Measurements from ENCODE around the gene SPTLC3.

The SPTLC3 gene

GRCh38 chr20:13008761-13009681, at the start of gene SPTLC3:
TSS of gene SPTLC3 (plus strand) at chr20:13008972. CDS start at chr20:13009268, 296 bp downstream.
- FAIRE-seq (no peak), DNase-seq (ENCODE audit: insufficient read length, low spot score) (no peak)
- TF ChIP-seq, protein P1, sequence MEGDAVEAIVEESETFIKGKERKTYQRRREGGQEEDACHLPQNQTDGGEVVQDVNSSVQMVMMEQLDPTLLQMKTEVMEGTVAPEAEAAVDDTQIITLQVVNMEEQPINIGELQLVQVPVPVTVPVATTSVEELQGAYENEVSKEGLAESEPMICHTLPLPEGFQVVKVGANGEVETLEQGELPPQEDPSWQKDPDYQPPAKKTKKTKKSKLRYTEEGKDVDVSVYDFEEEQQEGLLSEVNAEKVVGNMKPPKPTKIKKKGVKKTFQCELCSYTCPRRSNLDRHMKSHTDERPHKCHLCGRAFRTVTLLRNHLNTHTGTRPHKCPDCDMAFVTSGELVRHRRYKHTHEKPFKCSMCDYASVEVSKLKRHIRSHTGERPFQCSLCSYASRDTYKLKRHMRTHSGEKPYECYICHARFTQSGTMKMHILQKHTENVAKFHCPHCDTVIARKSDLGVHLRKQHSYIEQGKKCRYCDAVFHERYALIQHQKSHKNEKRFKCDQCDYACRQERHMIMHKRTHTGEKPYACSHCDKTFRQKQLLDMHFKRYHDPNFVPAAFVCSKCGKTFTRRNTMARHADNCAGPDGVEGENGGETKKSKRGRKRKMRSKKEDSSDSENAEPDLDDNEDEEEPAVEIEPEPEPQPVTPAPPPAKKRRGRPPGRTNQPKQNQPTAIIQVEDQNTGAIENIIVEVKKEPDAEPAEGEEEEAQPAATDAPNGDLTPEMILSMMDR (IDR thresholded peaks at IDR 0.05; ENCODE audit: insufficient read depth, missing control alignments) = no peak

- FAIRE-seq (no peak), DNase-seq (ENCODE audit: insufficient read length, low spot score) (no peak)
- TF ChIP-seq, protein P1 (IDR thresholded peaks at IDR 0.05; ENCODE audit: insufficient read depth, missing control alignments) = no peak
Measured at GRCh38 chr20:12961725-12962124, 47.0 kb upstream of the SPTLC3 start.

- FAIRE-seq = no peak
- TF ChIP-seq, protein P1 (IDR thresholded peaks at IDR 0.05; ENCODE audit: insufficient read depth, missing control alignments) = no peak
- no peak for DNase-seq (ENCODE audit: insufficient read length, low spot score)
Measured at GRCh38 chr20:12962895-12963294, 45.9 kb upstream of the SPTLC3 start.

- FAIRE-seq (no peak), DNase-seq (ENCODE audit: insufficient read length, low spot score) (no peak)
- TF ChIP-seq, protein P1 (IDR thresholded peaks at IDR 0.05; ENCODE audit: insufficient read depth, missing control alignments) = no peak
Measured at GRCh38 chr20:12963416-12963815, 45.4 kb upstream of the SPTLC3 start.

DNA sequence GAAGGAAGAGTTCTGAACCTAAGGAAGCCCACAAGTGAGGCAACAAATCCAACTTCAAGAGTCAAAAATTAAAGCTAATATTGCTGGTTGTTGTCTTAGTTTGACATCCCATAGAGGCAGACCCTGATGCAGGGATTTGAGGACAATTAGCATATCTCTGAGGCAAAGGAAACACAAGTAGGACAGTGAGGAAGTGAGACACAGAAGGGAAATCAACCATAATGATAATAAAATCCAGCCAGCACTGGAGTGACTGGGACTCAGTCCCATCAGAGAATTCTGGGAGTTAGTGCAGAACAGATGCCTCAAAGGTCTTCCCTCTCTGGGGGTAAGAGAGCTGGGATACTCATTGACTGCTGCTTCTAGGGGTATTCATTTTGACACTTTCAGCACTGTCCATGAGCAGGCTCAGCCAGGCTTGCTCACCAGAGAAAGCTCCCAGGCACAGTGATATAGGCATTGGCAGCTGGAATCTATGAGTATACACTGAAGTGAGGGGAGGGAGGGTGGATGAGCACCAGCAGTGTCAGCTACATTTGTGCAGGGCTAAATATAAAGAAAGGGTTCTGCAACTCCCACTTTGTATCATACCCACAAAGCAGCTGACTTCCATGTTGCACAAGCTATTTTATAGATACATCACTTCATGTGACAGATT, 43.4 kb upstream of the SPTLC3 start:
- TF ChIP-seq, protein P1 (IDR thresholded peaks at IDR 0.05; ENCODE audit: insufficient read depth, missing control alignments) = no peak
- DNase-seq (ENCODE audit: insufficient read length, low spot score) = no peak
- no peak for FAIRE-seq

DNA sequence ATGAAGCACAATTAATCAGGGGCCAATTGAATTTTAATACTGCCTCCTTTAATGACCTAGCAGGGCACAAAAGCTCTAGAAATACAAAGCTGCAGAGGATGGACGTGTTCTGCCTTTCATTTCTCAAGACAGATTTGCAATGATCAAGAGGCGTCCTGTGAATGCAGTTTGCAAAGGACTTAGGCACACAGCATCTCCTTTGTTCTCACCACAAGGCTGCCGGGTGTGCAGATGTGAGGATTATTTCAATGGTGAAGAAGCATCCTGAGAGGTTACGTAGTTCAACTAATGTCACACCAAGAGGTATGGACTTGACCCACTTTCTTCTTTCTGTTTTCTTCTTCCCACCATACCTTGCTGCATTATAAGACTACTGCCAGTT, 42.9 kb upstream of the SPTLC3 start:
- TF ChIP-seq, protein P1 (IDR thresholded peaks at IDR 0.05; ENCODE audit: insufficient read depth, missing control alignments) = no peak
- FAIRE-seq (no peak), DNase-seq (ENCODE audit: insufficient read length, low spot score) (no peak)
